Camera-type eye (tissue), 1 donor: Measurements from ENCODE around the gene TCP11L1. TPM values are rescaled to one million over a fixed set of nuclear protein-coding genes. Genes with fewer than 3 reads are reported as not detected.

ENCODE experiments used
- total RNA-seq: library from RNA; depleted of rRNA; stranded (reverse); fragments of >200 nt; gene quantifications from one replicate; pipeline ENCODE4 v1.2.3, GENCODE V29; 2014

The TCP11L1 gene, protein sequence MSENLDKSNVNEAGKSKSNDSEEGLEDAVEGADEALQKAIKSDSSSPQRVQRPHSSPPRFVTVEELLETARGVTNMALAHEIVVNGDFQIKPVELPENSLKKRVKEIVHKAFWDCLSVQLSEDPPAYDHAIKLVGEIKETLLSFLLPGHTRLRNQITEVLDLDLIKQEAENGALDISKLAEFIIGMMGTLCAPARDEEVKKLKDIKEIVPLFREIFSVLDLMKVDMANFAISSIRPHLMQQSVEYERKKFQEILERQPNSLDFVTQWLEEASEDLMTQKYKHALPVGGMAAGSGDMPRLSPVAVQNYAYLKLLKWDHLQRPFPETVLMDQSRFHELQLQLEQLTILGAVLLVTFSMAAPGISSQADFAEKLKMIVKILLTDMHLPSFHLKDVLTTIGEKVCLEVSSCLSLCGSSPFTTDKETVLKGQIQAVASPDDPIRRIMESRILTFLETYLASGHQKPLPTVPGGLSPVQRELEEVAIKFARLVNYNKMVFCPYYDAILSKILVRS
- 23.4 TPM for total RNA-seq

DNA sequence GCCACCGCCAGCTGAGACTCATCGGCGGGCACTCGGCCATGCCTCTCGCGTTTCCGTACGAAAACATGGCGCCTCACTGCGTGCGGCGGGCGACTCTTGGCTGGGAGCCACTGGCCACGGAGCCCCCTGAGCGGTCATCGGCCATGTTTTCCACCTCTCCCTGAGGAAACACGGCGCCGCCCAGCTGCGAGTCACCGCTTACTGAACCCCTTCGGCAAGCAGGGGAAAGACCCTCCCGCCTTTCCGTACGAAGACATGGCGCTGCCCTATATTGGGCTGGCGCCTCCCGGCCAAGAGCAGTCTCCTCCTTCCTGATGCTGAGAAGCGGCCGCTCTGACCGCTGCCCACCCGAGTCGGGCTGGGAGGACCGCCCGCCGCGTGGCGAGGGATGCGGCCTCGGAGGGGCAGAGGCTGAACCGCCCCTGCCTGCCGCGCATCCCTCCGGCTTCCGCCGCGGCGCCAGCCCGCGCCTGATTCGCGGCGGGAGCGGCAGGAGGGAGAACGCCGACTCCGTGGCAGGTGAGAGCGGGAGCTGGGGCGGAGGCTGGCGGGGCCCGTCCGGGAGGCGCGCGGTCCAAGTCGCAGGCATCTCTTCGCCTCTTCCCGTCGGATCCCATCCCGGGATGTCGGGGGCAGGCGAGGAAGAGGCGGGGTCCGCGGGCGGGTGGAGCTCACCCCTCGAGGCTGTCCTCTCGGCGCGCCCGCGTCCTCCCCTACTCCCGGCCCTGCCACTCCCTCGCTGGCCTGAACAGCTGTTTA is at the start of gene TCP11L1:
TSS of gene TCP11L1 (plus strand) at position 299 of the 759 bp plus-strand sequence. CDS start 4,202 bp downstream, outside the sequence.

DNA sequence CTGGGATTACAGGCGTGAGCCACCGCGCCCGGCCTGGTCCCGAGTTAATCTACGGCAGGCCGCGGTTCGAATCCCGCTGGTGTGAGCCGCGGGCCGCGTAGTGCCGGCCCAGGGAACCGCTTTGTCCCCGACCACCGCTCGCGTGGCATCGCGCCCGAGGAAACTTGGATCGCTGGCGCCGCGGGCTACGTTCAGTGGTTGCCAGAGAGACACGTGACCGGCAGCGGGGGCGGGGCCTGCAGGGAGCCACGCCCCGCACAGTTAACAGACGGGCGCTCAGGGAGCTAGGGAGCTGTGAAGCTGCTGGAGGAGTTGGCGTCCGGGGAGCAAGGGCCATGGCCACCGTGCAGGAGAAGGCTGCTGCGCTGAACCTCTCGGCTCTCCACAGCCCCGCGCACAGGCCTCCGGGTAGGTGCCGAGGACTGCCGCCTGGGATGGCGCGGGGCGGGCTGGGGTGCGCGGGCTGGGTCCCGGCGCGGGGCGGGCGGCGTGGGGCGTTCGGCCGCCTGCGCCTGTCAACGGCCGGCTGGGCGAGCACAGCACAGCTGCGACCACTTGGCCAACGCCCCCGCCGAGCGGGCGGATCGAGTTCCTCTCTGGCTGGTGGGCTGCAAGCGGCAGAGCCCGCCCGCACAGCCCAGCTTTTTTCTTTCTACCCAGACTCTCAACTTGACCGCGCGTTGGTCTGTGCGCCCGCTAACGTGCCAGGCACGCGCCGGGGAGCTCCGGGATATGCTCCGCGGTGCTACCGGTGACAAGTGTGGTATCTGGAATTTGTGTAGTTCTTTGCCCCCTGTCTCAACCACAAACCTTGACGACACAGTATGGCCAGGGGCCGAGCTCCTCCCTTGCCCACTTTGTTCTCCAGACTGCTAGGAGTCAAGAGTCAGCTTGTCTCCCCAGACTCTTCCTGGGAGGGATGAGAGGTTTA is 23.5 kb upstream of the TCP11L1 start, which contains the start of gene DEPDC7:
TSS of gene DEPDC7 (plus strand) at position 258 of the 931 bp plus-strand sequence. CDS start at position 336, 78 bp downstream.

Other genes starting within 250 kb of the TCP11L1 start
- not detected for gene CCDC73, start 244.9 kb upstream of the TCP11L1 start, total RNA-seq
- 1.4 TPM for gene PRRG4, start 209.6 kb upstream of the TCP11L1 start, total RNA-seq
- gene QSER1, start 146.8 kb upstream of the TCP11L1 start, total RNA-seq, result 82.6 TPM
- 4.1 TPM for gene DEPDC7, start 23.7 kb upstream of the TCP11L1 start, total RNA-seq
- 46.5 TPM for gene CSTF3, start 121.9 kb downstream of the TCP11L1 start, total RNA-seq
- gene HIPK3, start 217.8 kb downstream of the TCP11L1 start, total RNA-seq, result 196 TPM